SU-DHL-6 (cell line): Measurements from ENCODE around the gene MCM10.

ENCODE experiments used
- H2AFZ ChIP-seq: fragments of 200-600 bp; sonication (generic); 2 replicates; pipeline ENCODE4 v1.6.1; 2014; ENCODE audit warnings: low read depth, mild to moderate bottlenecking, moderate library complexity, mixed read lengths, antibody characterized with exemption, low read length; ENCODE audit not compliant: severe bottlenecking
- H3F3A ChIP-seq: fragments of 200-600 bp; shearing (Covaris generic); 2 replicates; pipeline ENCODE4 v1.6.0; 2016; ENCODE audit warnings: antibody characterized with exemption, mild to moderate bottlenecking; ENCODE audit not compliant: insufficient read depth
- H3K27ac ChIP-seq: fragments of 200-600 bp; sonication (generic); 2 replicates; pipeline ENCODE4 v1.5.1; 2016; ENCODE audit warnings: low read depth, mild to moderate bottlenecking, low read length, moderate library complexity, mixed read lengths
- H3K27me3 ChIP-seq: fragments of 200-600 bp; sonication (generic), shearing (Covaris generic); 2 replicates; pipeline ENCODE4 v1.6.0; 2014; ENCODE audit warnings: mild to moderate bottlenecking, low read length
- H3K36me3 ChIP-seq: fragments of 200-600 bp; sonication (generic); 2 replicates; pipeline ENCODE4 v1.6.1; 2014; ENCODE audit warnings: mild to moderate bottlenecking, low read length, mixed read lengths
- H3K4me2 ChIP-seq: fragments of 300-600, 200-600 bp; shearing (Covaris generic), sonication (generic); 2 replicates; pipeline ENCODE4 v1.6.0; 2014; ENCODE audit warnings: low read length, low read depth, mild to moderate bottlenecking; ENCODE audit not compliant: poor library complexity, severe bottlenecking
- H3K4me3 ChIP-seq: fragments of 200-600 bp; sonication (generic); 2 replicates; pipeline ENCODE4 v1.5.1; 2014; ENCODE audit warnings: antibody characterized with exemption, low read length, mild to moderate bottlenecking, mixed read lengths; ENCODE audit not compliant: insufficient read depth, poor library complexity, severe bottlenecking
- H3K79me2 ChIP-seq: fragments of 200-600 bp; sonication (generic); 2 replicates; pipeline ENCODE4 v1.6.1; 2014; ENCODE audit warnings: mild to moderate bottlenecking, low read length, moderate library complexity; ENCODE audit not compliant: insufficient read depth
- H3K9ac ChIP-seq: fragments of 200-600 bp; sonication (generic); 2 replicates; pipeline ENCODE4 v1.7.0; 2014; ENCODE audit warnings: mild to moderate bottlenecking, low read length
- H3K9me2 ChIP-seq: fragments of 200-600 bp; sonication (generic); replicated peaks from 2 replicates; pipeline ENCODE4 v1.6.1; 2014; ENCODE audit warnings: low read length; ENCODE audit not compliant: insufficient read depth
- H3K9me3 ChIP-seq: fragments of 200-600 bp; sonication (generic); 2 replicates; pipeline ENCODE4 v1.6.1; 2014; ENCODE audit warnings: low read length, mixed read lengths; ENCODE audit not compliant: insufficient read depth
- H4K20me1 ChIP-seq: fragments of 200-600 bp; sonication (generic); 2 replicates; pipeline ENCODE4 v1.6.1; 2014; ENCODE audit warnings: low read depth, mild to moderate bottlenecking, antibody characterized with exemption, low read length, moderate library complexity, mixed read lengths
- EZH2phosphoT487 ChIP-seq: fragments of 200-600 bp; sonication (generic), shearing (Covaris generic); conservative IDR thresholded peaks from 2 replicates; pipeline ENCODE4 v1.6.1; 2018; ENCODE audit warnings: mild to moderate bottlenecking, antibody characterized with exemption, low read length, moderate library complexity, mixed read lengths
- TF ChIP-seq, protein P1 (sequence below): fragments of 200-600 bp; sonication (generic); IDR thresholded peaks from one replicate; pipeline ENCODE4 v1.5.1; 2017; ENCODE audit warnings: antibody characterized with exemption, mild to moderate bottlenecking, low read length, moderate library complexity; ENCODE audit not compliant: insufficient read depth, poor library complexity, severe bottlenecking

MCM10 gene

DNA sequence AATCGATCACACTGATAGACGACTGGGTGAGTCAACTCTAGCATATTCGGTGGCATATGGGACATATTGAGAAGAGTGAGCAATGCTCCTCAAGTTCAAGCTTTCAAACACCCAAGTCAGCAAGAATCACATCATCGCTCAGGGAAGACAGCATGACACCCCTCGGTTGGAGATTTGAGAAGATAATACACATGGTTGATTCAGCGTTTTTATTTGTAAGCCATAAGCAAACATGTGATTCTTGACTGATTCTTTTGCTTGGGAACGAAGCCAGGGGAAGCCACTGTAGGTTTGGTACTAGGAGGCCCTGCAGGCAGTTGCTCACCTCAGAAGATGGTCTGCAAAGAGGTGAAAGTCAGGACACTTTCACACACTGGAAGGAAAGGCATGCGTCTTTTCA, 60.2 kb downstream of the MCM10 start:
- Histone ChIP-seq H3K27me3 (no peaks in the 10 kb centered on the region), H3K36me3 (no peaks in the 10 kb centered on the region; the same call in 1 of the 2 replicates), H3K4me2 (no peak overlapping the region), H3K9me2 (no peaks in the 10 kb centered on the region), H3K9me3 (no peaks in the 10 kb centered on the region), H3K4me3 (no peak overlapping the region), H2AFZ (no peak overlapping the region), H3K79me2 (no peaks in the 10 kb centered on the region), H3K27ac (no peak overlapping the region), H3K9ac (no peak overlapping the region), H3F3A (0 out of 2 replicates have a peak, but pooled peaks cover 5% of the 10 kb centered on the region), H4K20me1 (no peaks in the 10 kb centered on the region)
- TF ChIP-seq EZH2phosphoT487, result no peak
- TF ChIP-seq, protein P1, sequence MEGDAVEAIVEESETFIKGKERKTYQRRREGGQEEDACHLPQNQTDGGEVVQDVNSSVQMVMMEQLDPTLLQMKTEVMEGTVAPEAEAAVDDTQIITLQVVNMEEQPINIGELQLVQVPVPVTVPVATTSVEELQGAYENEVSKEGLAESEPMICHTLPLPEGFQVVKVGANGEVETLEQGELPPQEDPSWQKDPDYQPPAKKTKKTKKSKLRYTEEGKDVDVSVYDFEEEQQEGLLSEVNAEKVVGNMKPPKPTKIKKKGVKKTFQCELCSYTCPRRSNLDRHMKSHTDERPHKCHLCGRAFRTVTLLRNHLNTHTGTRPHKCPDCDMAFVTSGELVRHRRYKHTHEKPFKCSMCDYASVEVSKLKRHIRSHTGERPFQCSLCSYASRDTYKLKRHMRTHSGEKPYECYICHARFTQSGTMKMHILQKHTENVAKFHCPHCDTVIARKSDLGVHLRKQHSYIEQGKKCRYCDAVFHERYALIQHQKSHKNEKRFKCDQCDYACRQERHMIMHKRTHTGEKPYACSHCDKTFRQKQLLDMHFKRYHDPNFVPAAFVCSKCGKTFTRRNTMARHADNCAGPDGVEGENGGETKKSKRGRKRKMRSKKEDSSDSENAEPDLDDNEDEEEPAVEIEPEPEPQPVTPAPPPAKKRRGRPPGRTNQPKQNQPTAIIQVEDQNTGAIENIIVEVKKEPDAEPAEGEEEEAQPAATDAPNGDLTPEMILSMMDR, result no peak

DNA sequence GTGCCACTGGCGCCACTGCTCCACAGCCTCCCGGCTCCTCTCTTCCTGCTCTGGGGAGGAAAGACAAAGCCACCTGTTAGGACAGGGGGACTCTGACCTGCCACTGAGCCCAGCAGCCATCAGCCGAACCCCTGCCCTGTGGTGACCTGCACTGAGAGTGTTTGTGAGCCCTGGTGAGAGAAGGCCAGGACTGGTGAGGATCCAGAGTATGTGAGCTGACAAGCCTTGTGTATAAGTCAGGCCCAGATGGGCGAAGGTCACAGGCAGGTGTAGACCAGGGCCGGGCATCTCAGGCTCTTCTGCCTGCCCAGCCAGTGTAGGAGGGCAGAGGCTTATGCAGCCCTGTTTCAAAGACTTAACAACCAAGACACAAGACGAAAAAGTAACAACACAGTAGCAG, 60.8 kb downstream of the MCM10 start:
- no peak overlapping the region for H2AFZ ChIP-seq

DNA sequence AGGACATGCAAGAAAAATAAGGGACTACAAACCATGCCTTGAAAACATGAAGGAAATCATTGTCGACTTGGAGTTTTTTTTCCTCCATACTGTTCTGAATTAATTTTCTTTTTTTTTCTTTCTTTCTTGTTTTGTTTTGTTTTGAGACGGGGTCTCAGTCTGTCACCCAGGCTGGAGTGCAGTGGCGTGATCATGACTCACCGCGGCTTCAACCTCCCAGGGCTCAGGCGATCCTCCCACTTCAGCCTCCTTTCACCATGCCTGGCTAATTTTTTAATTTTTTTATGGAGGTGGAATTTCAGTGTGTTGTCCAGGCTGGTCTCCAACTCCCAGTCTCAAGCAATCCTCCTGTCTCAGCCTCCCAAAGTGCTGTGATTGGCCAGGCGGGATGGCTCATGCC, 61.2 kb downstream of the MCM10 start:
- H4K20me1 ChIP-seq, result no peaks in the 10 kb centered on the region
- TF ChIP-seq EZH2phosphoT487, result no peak
- TF ChIP-seq, protein P1, result no peak
- no peaks in the 10 kb centered on the region for H3K36me3 ChIP-seq
- no peak overlapping the region for H3K27ac ChIP-seq
- H3K79me2 ChIP-seq, result no peaks in the 10 kb centered on the region
- H3F3A ChIP-seq, result 0 out of 2 replicates have a peak, but pooled peaks cover 5% of the 10 kb centered on the region
- no peak overlapping the region for H3K4me2 ChIP-seq
- no peaks in the 10 kb centered on the region for H3K27me3 ChIP-seq
- no peak overlapping the region for H3K4me3 ChIP-seq
- H3K9ac ChIP-seq, result no peak overlapping the region
- H3K9me2 ChIP-seq, result no peaks in the 10 kb centered on the region
- no peaks in the 10 kb centered on the region for H3K9me3 ChIP-seq
- H2AFZ ChIP-seq, result no peak overlapping the region

More for the DNA sequence above, 60.8 kb downstream of the MCM10 start:
- Histone ChIP-seq H3K4me3 (no peak overlapping the region), H3K4me2 (no peak overlapping the region), H3K9me3 (no peaks in the 10 kb centered on the region), H3K9ac (no peak overlapping the region), H3K79me2 (no peaks in the 10 kb centered on the region), H3K36me3 (no peaks in the 10 kb centered on the region), H3F3A (0 out of 2 replicates have a peak, but pooled peaks cover 5% of the 10 kb centered on the region), H3K27ac (no peak overlapping the region), H4K20me1 (no peaks in the 10 kb centered on the region), H3K9me2 (no peaks in the 10 kb centered on the region), H3K27me3 (no peaks in the 10 kb centered on the region)
- no peak for TF ChIP-seq EZH2phosphoT487
- TF ChIP-seq, protein P1, result no peak
